K562 (cell line): ENCODE results near the gene RNF151. TPM values are rescaled to one million over a fixed set of nuclear protein-coding genes. Genes with fewer than 3 reads are reported as not detected.
A peak's percentile ranks its signal among the peaks of the same experiment; 100 is the strongest.

Experiments
- CBFA2T2 ChIP-seq: fragments of 450-650 bp; conservative IDR thresholded peaks from 2 replicates; pipeline ENCODE4 v1.6.1; 2017; ENCODE audit warnings: mild to moderate bottlenecking
- CBFA2T3 ChIP-seq: fragments of 450-650 bp; IDR thresholded peaks from 2 replicates; pipeline ENCODE4 v1.6.1; 2017
- FOXP1 ChIP-seq: sonication (generic); formaldehyde crosslinking; IDR thresholded peaks from 2 replicates; pipeline ENCODE4 v1.8.0; 2022; ENCODE audit warnings: mild to moderate bottlenecking, missing genetic modification reagents
- GABPA ChIP-seq: fragments of 200-800 bp; sonication (Bioruptor generic); conservative IDR thresholded peaks from 2 replicates; pipeline ENCODE4 v1.6.1; 2016; ENCODE audit warnings: low read depth, missing genetic modification characterization, missing compliant biosample characterization
- GABPB1 ChIP-seq: sonication (generic); formaldehyde crosslinking; IDR thresholded peaks from 2 replicates; pipeline ENCODE4 v1.8.0; 2022; ENCODE audit warnings: mild to moderate bottlenecking, missing genetic modification reagents
- KDM2B ChIP-seq: fragments of 250-450 bp; sonication (Bioruptor Pico); IDR thresholded peaks from 2 replicates; pipeline ENCODE4 v1.8.0; 2021; ENCODE audit warnings: mild to moderate bottlenecking, moderate library complexity
- KHSRP ChIP-seq: fragments of 450-650 bp; IDR thresholded peaks from 2 replicates; pipeline ENCODE4 v1.6.1; 2017
- KLF1 ChIP-seq: fragments of 450-650 bp; IDR thresholded peaks from 2 replicates; pipeline ENCODE4 v1.6.1; 2016; ENCODE audit warnings: missing genetic modification characterization, missing compliant biosample characterization
- MCM7 ChIP-seq, 2 experiments: fragments of 450-650 bp; IDR thresholded peaks; 2 replicates each; pipeline ENCODE4 v1.6.1; 2016 to 2018
- NR2C2 ChIP-seq, 2 experiments: fragments of 200-800 bp in 1 of 2; sonication (Bioruptor generic) in 1 of 2; sonication (generic) in 1 of 2; formaldehyde crosslinking in 1 of 2; IDR thresholded peaks; 2 replicates each; pipeline versions ENCODE4 v1.6.1 to v1.8.0; 2016 to 2022; ENCODE audit warnings: mild to moderate bottlenecking in 1 of 2, missing compliant biosample characterization in 1 of 2, missing genetic modification characterization in 1 of 2, missing genetic modification reagents in 1 of 2
- RFX7 ChIP-seq: fragments of 250-450 bp; sonication (Bioruptor Pico); IDR thresholded peaks from 2 replicates; pipeline ENCODE4 v1.5.1; 2021; ENCODE audit warnings: mild to moderate bottlenecking
- SIN3B ChIP-seq: fragments of 450-650 bp; IDR thresholded peaks from 2 replicates; pipeline ENCODE4 v1.6.1; 2017; ENCODE audit warnings: low read depth, mild to moderate bottlenecking, moderate library complexity
- SMAD2 ChIP-seq: fragments of 150-350 bp; IDR thresholded peaks from 2 replicates; pipeline ENCODE4 v1.6.1; 2014; ENCODE audit warnings: low read depth, mild to moderate bottlenecking, low read length
- SMARCA5 ChIP-seq: fragments of 450-650 bp; IDR thresholded peaks from 2 replicates; pipeline ENCODE4 v1.6.1; 2016
- SOX6 ChIP-seq: fragments of 450-650 bp; IDR thresholded peaks from 2 replicates; pipeline ENCODE4 v1.6.1; 2014; ENCODE audit warnings: mild to moderate bottlenecking
- SUPT5H ChIP-seq: fragments of 450-650 bp; IDR thresholded peaks from 2 replicates; pipeline ENCODE4 v1.6.1; 2016
- ZNF384 ChIP-seq: IDR thresholded peaks from 2 replicates; pipeline ENCODE4 v1.6.1; 2012; ENCODE audit warnings: low read depth, low read length, improper control_type of control experiment
- ZNF408 ChIP-seq: fragments of 250-450 bp; sonication (Bioruptor Pico); IDR thresholded peaks from 2 replicates; pipeline ENCODE4 v1.4.0; 2020; ENCODE audit warnings: low read depth, mild to moderate bottlenecking, moderate library complexity
- ZNF583 ChIP-seq: fragments of 250-450 bp; sonication (Bioruptor Pico); IDR thresholded peaks from 2 replicates; pipeline ENCODE4 v1.4.0; 2020
- ZNF586 ChIP-seq: fragments of 450-650 bp; formaldehyde crosslinking; conservative IDR thresholded peaks from 2 replicates; pipeline ENCODE4 v1.4.0; 2020; ENCODE audit warnings: mild to moderate bottlenecking, moderate library complexity
- ZNF75A ChIP-seq: fragments of 450-650 bp; formaldehyde crosslinking; IDR thresholded peaks from 2 replicates; pipeline ENCODE4 v1.4.0; 2020; ENCODE audit warnings: mild to moderate bottlenecking
- ZNF766 ChIP-seq: fragments of 200-800 bp; sonication (Bioruptor generic); conservative IDR thresholded peaks from 2 replicates; pipeline ENCODE4 v1.6.1; 2016; ENCODE audit warnings: missing genetic modification characterization, missing compliant biosample characterization
- ZNF79 ChIP-seq: fragments of 250-450 bp; sonication (Bioruptor Pico); IDR thresholded peaks from 2 replicates; pipeline ENCODE4 v1.4.0; 2020; ENCODE audit warnings: low read depth, mild to moderate bottlenecking, moderate library complexity
- polyA plus RNA-seq, 8 experiments: library from polyadenylated mRNA; depleted of rRNA in 4 of 8; stranded (reverse) in 5 of 8; unstranded in 3 of 8; fragments of >200 nt; fragmentation: Nextera tagmentation in 2 of 8; fragmentation: Illumina TruSeq in 1 of 8; extraction: Ambion mirVana in 2 of 8; extraction: Trizol in 1 of 8; gene quantifications; 2 replicates each; pipeline versions ENCODE4 v1.2.1 to v1.2.3, GENCODE V29; 2011 to 2014; ENCODE audit warnings: inconsistent platforms in 1 of 8, missing spikeins in 1 of 8
- total RNA-seq, 7 experiments: library from RNA; depleted of rRNA in 6 of 7; stranded (reverse); fragments of >200 nt in 6 of 7; fragmentation: Illumina TruSeq in 2 of 7; extraction: Trizol in 2 of 7; gene quantifications; 2 replicates each; pipeline versions ENCODE4 v1.2.1 to v1.2.3, GENCODE V29; 2011 to 2021; ENCODE audit warnings: low replicate concordance in 1 of 7
- TF ChIP-seq, protein P1 (sequence below): sonication (generic); formaldehyde crosslinking; IDR thresholded peaks from 2 replicates; pipeline ENCODE4 v1.4.0; 2020; ENCODE audit warnings: mild to moderate bottlenecking, missing genetic modification reagents
- TF ChIP-seq, protein P2 (sequence below): fragments of 450-650 bp; IDR thresholded peaks from 2 replicates; pipeline ENCODE4 v1.6.1; 2016; ENCODE audit warnings: borderline replicate concordance
- TF ChIP-seq, protein P3 (sequence below), 3 experiments: fragments of 200-800 bp in 1 of 3; sonication (Bioruptor generic) in 1 of 3; sonication (generic) in 1 of 3; formaldehyde crosslinking in 1 of 3; IDR thresholded peaks; 2 replicates each; pipeline versions ENCODE4 v1.6.1 to v1.8.0; 2016 to 2022; ENCODE audit warnings: mild to moderate bottlenecking in 2 of 3, missing compliant biosample characterization in 2 of 3, missing genetic modification characterization in 2 of 3, missing genetic modification reagents in 1 of 3

Gene RNF151
- total and polyA plus RNA-seq, 9 of the 15 experiments (the other 6 are each of a cell fraction or from before 2014, with no cell fraction given): not detected

DNA sequence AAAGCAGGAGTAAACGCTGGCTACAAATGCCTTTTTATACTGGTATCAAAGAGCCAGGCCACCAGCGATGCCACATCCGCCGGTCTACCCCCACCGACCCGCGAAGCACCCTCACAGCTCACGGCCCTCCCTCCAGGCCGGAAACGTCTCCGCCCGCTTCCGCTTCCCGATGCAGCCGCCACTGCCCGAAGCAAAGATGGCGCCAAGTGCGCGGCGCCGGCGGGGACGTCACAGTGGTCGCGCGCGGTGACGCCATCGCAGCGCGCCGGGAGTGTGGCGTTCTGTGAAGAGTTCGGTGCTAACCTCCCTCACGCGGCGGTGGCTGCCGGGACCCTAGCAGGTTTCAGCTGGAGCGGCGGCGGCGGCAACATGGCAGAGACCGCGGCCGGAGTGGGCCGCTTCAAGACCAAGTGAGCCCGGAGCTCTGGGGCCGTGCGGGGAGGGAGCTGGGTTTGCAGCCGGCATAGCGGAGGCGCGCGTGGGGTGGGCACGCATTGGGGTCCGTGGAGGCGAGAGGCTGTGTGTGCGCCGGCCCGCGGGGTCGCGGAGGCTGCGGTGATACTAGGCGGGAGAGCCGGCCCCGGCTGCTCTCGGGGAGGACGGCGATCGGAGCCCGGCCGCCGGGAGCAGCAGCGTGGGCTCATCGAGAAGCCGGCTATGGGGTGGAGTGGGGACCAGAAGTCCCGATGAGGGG lies 5.3 kb downstream of the RNF151 start, which contains the start of gene TBL3 (continued):
- TF ChIP-seq, protein P1, sequence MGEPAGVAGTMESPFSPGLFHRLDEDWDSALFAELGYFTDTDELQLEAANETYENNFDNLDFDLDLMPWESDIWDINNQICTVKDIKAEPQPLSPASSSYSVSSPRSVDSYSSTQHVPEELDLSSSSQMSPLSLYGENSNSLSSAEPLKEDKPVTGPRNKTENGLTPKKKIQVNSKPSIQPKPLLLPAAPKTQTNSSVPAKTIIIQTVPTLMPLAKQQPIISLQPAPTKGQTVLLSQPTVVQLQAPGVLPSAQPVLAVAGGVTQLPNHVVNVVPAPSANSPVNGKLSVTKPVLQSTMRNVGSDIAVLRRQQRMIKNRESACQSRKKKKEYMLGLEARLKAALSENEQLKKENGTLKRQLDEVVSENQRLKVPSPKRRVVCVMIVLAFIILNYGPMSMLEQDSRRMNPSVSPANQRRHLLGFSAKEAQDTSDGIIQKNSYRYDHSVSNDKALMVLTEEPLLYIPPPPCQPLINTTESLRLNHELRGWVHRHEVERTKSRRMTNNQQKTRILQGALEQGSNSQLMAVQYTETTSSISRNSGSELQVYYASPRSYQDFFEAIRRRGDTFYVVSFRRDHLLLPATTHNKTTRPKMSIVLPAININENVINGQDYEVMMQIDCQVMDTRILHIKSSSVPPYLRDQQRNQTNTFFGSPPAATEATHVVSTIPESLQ (CRISPR knock-in tag): 0 out of 2 replicates have a peak, but pooled peaks have one; percentile 73
- TF ChIP-seq ZNF79 (CRISPR knock-in tag) (peak; percentile 38; the same call in 1 of the 2 replicates), SUPT5H (peak; percentile 85), FOXP1 (peak; percentile 64), RFX7 (CRISPR knock-in tag) (no peak), SOX6 (0 out of 2 replicates have a peak, but pooled peaks have one; percentile 28), ZNF75A (CRISPR knock-in tag) (no peak), KLF1 (tag) (peak; percentile 61; the same call in 1 of the 2 replicates), SIN3B (peak; percentile 99), ZNF586 (no peak), CBFA2T2 (no peak), NR2C2 (CRISPR knock-in tag; IDR thresholded peaks at IDR 0.05) (peak; percentile 82; the same call in 1 of the 2 replicates), NR2C2 (tag; IDR thresholded peaks at IDR 0.05) (peak; percentile 96), ZNF384 (peak; percentile 43; the same call in 1 of the 2 replicates), CBFA2T3 (peak; percentile 11; the same call in 1 of the 2 replicates), KHSRP (peak; percentile 99), GABPB1 (CRISPR knock-in tag) (peak; percentile 98), ZNF408 (no peak), ZNF583 (CRISPR knock-in tag) (peak; percentile 41; the same call in 1 of the 2 replicates), ZNF766 (CRISPR knock-in tag) (0 out of 2 replicates have a peak, but pooled peaks have one; percentile 53), MCM7 (IDR thresholded peaks at IDR 0.05) (no peak), GABPA (tag) (peak; percentile 98), KDM2B (CRISPR knock-in tag) (no peak), SMARCA5 (no peak), SMAD2 (no peak)
- TF ChIP-seq, protein P2, sequence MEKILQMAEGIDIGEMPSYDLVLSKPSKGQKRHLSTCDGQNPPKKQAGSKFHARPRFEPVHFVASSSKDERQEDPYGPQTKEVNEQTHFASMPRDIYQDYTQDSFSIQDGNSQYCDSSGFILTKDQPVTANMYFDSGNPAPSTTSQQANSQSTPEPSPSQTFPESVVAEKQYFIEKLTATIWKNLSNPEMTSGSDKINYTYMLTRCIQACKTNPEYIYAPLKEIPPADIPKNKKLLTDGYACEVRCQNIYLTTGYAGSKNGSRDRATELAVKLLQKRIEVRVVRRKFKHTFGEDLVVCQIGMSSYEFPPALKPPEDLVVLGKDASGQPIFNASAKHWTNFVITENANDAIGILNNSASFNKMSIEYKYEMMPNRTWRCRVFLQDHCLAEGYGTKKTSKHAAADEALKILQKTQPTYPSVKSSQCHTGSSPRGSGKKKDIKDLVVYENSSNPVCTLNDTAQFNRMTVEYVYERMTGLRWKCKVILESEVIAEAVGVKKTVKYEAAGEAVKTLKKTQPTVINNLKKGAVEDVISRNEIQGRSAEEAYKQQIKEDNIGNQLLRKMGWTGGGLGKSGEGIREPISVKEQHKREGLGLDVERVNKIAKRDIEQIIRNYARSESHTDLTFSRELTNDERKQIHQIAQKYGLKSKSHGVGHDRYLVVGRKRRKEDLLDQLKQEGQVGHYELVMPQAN: peak; percentile 92
- TF ChIP-seq, protein P3, sequence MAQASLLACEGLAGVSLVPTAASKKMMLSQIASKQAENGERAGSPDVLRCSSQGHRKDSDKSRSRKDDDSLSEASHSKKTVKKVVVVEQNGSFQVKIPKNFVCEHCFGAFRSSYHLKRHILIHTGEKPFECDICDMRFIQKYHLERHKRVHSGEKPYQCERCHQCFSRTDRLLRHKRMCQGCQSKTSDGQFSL (CRISPR knock-in tag; IDR thresholded peaks at IDR 0.05): peak; percentile 58; the same call in 1 of the 2 replicates
- TF ChIP-seq, protein P3 (tag; IDR thresholded peaks at IDR 0.05): no peak
